ENCODE results near the gene SERINC2. TPM values are rescaled to one million over a fixed set of nuclear protein-coding genes. Genes with fewer than 3 reads are reported as not detected.
A peak's percentile ranks its signal among the peaks of the same experiment; 100 is the strongest.
"Not testable (repeated sequence)": the region's sequence is repeated elsewhere in the genome, so short reads cannot be mapped to it uniquely, and the experiment has no call there.

SERINC2 gene
- total and polyA plus RNA-seq, 9 of the 15 experiments (the other 6 are each of a cell fraction or from before 2014, with no cell fraction given), result 0.07 to 1.2 (median 0.70) TPM; not detected in 2

- TF ChIP-seq SMAD4 (CRISPR knock-in tag; conservative IDR thresholded peaks at IDR 0.05) (0 out of 2 replicates have a peak, but pooled peaks have one; percentile 25), ZFP36 (IDR thresholded peaks at IDR 0.05; ENCODE audit: low read depth, low read length, partially characterized antibody) (peak; percentile 86), ATF7 (IDR thresholded peaks at IDR 0.05) (0 out of 2 replicates have a peak, but pooled peaks have one; percentile 20), CXXC5 (CRISPR knock-in tag; IDR thresholded peaks at IDR 0.05) (peak; percentile 45), ZNF766 (CRISPR knock-in tag; conservative IDR thresholded peaks at IDR 0.05) (peak; percentile 97), CBX1 (IDR thresholded peaks at IDR 0.05; ENCODE audit: low read depth) (peak; percentile 39; the same call in 1 of the 2 replicates), TRIM24 (IDR thresholded peaks at IDR 0.05) (peak; percentile 13 to 60; a peak in 2 of 4 replicates), TRIM28 (IDR thresholded peaks at IDR 0.05) (peak; percentile 28; the same call in 1 of the 2 replicates), ZEB2 (IDR thresholded peaks at IDR 0.05) (peak; percentile 22; the same call in 1 of the 2 replicates)
- peaks cover 0 to 13% of the 10 kb centered on the region in 2 experiments; a peak in 3 of 5 replicates for H3K4me1 ChIP-seq (replicated peaks in 1 of 2; ENCODE audit: control insufficient read depth in 2 of 2, insufficient read depth in 2 of 2, low read length in 2 of 2)
- H3K36me3 ChIP-seq (ENCODE audit: control insufficient read depth, insufficient read depth, low read length); H4K20me1 ChIP-seq (replicated peaks; ENCODE audit: control insufficient read depth, insufficient read depth, low read length); in situ Hi-C loops (cut with MboI); H3K4me2 ChIP-seq (ENCODE audit: insufficient read depth, low read length); CTCF ChIA-PET (ENCODE audit: low intra/inter-chr PET ratio); FAIRE-seq; intact Hi-C loops (cut with micrococcal nuclease); H3K79me2 ChIP-seq (ENCODE audit: control insufficient read depth, insufficient read depth, low read length); H3K9me1 ChIP-seq (ENCODE audit: control insufficient read depth, insufficient read depth, low read length); H3K9ac ChIP-seq (ENCODE audit: insufficient read depth in 1 of 2, low read depth in 2 of 2, low read length in 2 of 2); H2AFZ ChIP-seq (ENCODE audit: low read depth, low read length); H3K9me3 ChIP-seq (replicated peaks; ENCODE audit: control insufficient read depth, insufficient read depth, low read depth, low read length); H3K27ac ChIP-seq (ENCODE audit: extremely low read depth, low read depth, low read length); DNase-seq (ENCODE audit: extremely low read depth in 1 of 4, low spot score in 3 of 4); BruUV-seq (replicated peaks); H3K4me3 ChIP-seq; ATAC-seq; H3K27me3 ChIP-seq (ENCODE audit: control insufficient read depth in 2 of 2, insufficient read depth in 2 of 2, low read length in 2 of 2); POLR2A ChIA-PET: not testable (repeated sequence)
- 0% methylated on average over 5 of the region's 7 CpGs for WGBS (ENCODE audit: insufficient coverage, low coverage, missing lambda C conversion rate)
Observed at GRCh38 chr1:31474567-31474966, 61.6 kb downstream of the SERINC2 start.

Measured in K562 (cell line).